ENCODE results near the gene SDC3. TPM values are rescaled to one million over a fixed set of nuclear protein-coding genes. Genes with fewer than 3 reads are reported as not detected.

The SDC3 gene
- total RNA-seq, 2 donors from 2014 or later = 94.1 to 143 TPM

- no peak overlapping the region for H3K9ac ChIP-seq (ENCODE audit: extremely low read depth, low read length, poor library complexity, severe bottlenecking)
- no peaks in the 10 kb centered on the region for H3K9me3 ChIP-seq (ENCODE audit: control insufficient read depth, low read length)
- Mint-ChIP-seq H3K4me3 (no peak overlapping the region), H3K27me3 (ENCODE audit: insufficient read depth) (no peaks in the 10 kb centered on the region), H3K36me3 (ENCODE audit: low read depth) (peaks cover 3% of the 10 kb centered on the region), H3K9me3 (no peaks in the 10 kb centered on the region), H3K4me1 (peaks cover 14% of the 10 kb centered on the region), H3K27ac (no peak overlapping the region)
- no peaks in the 10 kb centered on the region for H3K36me3 ChIP-seq (ENCODE audit: control insufficient read depth, insufficient read depth, low read length)
- H3K4me1 ChIP-seq (ENCODE audit: control insufficient read depth, insufficient read depth, low read length) = peaks cover 4% of the 10 kb centered on the region
- H3K27me3 ChIP-seq (ENCODE audit: control insufficient read depth, insufficient read depth, low read length, poor library complexity, severe bottlenecking) = no peaks in the 10 kb centered on the region
- WGBS, 2 experiments (ENCODE audit: insufficient coverage in 1 of 2, insufficient read length in 1 of 2) = 86% methylated on average over 8 of the region's 8 CpGs; no CpG with 5 or more reads in 1 of the 2 experiments
- peak overlapping the region; percentile 75 for H3K27ac ChIP-seq (ENCODE audit: low read depth, low read length)
- H3K4me3 ChIP-seq (ENCODE audit: low read length) = no peak overlapping the region
- TF ChIP-seq CTCF (conservative IDR thresholded peaks at IDR 0.05) = no peak
- DNase-seq = no peak
Measured at GRCh38 chr1:30888391-30888790, 20.2 kb downstream of the SDC3 start.

GRCh38 chr1:30887485-30888315, 20.9 kb downstream of the SDC3 start:
- H3K27ac ChIP-seq (ENCODE audit: low read depth, low read length) = peak overlapping the region; percentile 75
- Mint-ChIP-seq H3K9me3 (no peaks in the 10 kb centered on the region), H3K36me3 (ENCODE audit: low read depth) (peaks cover 3% of the 10 kb centered on the region), H3K27me3 (ENCODE audit: insufficient read depth) (no peaks in the 10 kb centered on the region), H3K4me1 (peaks cover 10% of the 10 kb centered on the region), H3K27ac (peak overlapping the region; percentile 89), H3K4me3 (no peak overlapping the region)
- H3K4me3 ChIP-seq (ENCODE audit: low read length) = no peak overlapping the region
- no peak overlapping the region for H3K9ac ChIP-seq (ENCODE audit: extremely low read depth, low read length, poor library complexity, severe bottlenecking)
- no peaks in the 10 kb centered on the region for H3K36me3 ChIP-seq (ENCODE audit: control insufficient read depth, insufficient read depth, low read length)
- 81 to 94% methylated on average over 4 to 10 of the region's 10 CpGs for WGBS, 2 experiments (ENCODE audit: insufficient coverage in 1 of 2, insufficient read length in 1 of 2)
- H3K27me3 ChIP-seq (ENCODE audit: control insufficient read depth, insufficient read depth, low read length, poor library complexity, severe bottlenecking) = no peaks in the 10 kb centered on the region
- H3K9me3 ChIP-seq (ENCODE audit: control insufficient read depth, low read length) = no peaks in the 10 kb centered on the region
- peak; percentile 62 for DNase-seq
- TF ChIP-seq CTCF (conservative IDR thresholded peaks at IDR 0.05) = no peak
- peaks cover 4% of the 10 kb centered on the region for H3K4me1 ChIP-seq (ENCODE audit: control insufficient read depth, insufficient read depth, low read length)

- Histone ChIP-seq H3K9ac (ENCODE audit: extremely low read depth, low read length, poor library complexity, severe bottlenecking) (no peak overlapping the region), H3K4me1 (ENCODE audit: control insufficient read depth, insufficient read depth, low read length) (peaks cover 4% of the 10 kb centered on the region), H3K27me3 (ENCODE audit: control insufficient read depth, insufficient read depth, low read length, poor library complexity, severe bottlenecking) (no peaks in the 10 kb centered on the region), H3K27ac (ENCODE audit: low read depth, low read length) (no peak overlapping the region), H3K4me3 (ENCODE audit: low read length) (no peak overlapping the region), H3K36me3 (ENCODE audit: control insufficient read depth, insufficient read depth, low read length) (no peaks in the 10 kb centered on the region), H3K9me3 (ENCODE audit: control insufficient read depth, low read length) (no peaks in the 10 kb centered on the region)
- Mint-ChIP-seq H3K27me3 (ENCODE audit: insufficient read depth) (no peaks in the 10 kb centered on the region), H3K4me3 (no peak overlapping the region), H3K27ac (peak overlapping the region; percentile 89), H3K9me3 (no peaks in the 10 kb centered on the region), H3K4me1 (peaks cover 4% of the 10 kb centered on the region), H3K36me3 (ENCODE audit: low read depth) (peaks cover 3% of the 10 kb centered on the region)
- TF ChIP-seq CTCF (conservative IDR thresholded peaks at IDR 0.05) = no peak
- DNase-seq = no peak
- 97 to 98% methylated on average over 8 to 12 of the region's 12 CpGs for WGBS, 2 experiments (ENCODE audit: insufficient coverage in 1 of 2, insufficient read length in 1 of 2)
Measured at GRCh38 chr1:30886710-30887428, 21.7 kb downstream of the SDC3 start.

All from endodermal cell (in vitro differentiated cells).